HG03521 (cell line): ENCODE results near the gene TFAP2C.

Experiments used
- ATAC-seq: cut with Tn5 transposase; IDR thresholded peaks from one replicate; pipeline ENCODE4 v1.9.1; 2021; ENCODE audit warnings: mild to moderate bottlenecking, moderate library complexity; ENCODE audit not compliant: unreplicated experiment

Gene TFAP2C

GRCh38 chr20:56628873-56629463, at the start of gene TFAP2C:
TSS of gene TFAP2C (plus strand) at chr20:56629306. CDS start at chr20:56629545, 239 bp downstream.
- no peak for ATAC-seq

GRCh38 chr20:56580226-56580625, 48.9 kb upstream of the TFAP2C start:
- ATAC-seq = no peak

GRCh38 chr20:56581701-56582100, 47.4 kb upstream of the TFAP2C start:
- no peak for ATAC-seq

- ATAC-seq = no peak
These were observed 46.6 kb upstream of the TFAP2C start for GRCh38 chr20:56582542-56582941.

- no peak for ATAC-seq
These were observed 44.2 kb upstream of the TFAP2C start for GRCh38 chr20:56584916-56585315.

- ATAC-seq = no peak
These were observed 41.6 kb upstream of the TFAP2C start for GRCh38 chr20:56587307-56588041.

- no peak for ATAC-seq
These were observed 40.1 kb upstream of the TFAP2C start for GRCh38 chr20:56588996-56589395.

GRCh38 chr20:56589633-56590032, 39.5 kb upstream of the TFAP2C start:
- ATAC-seq = no peak

- ATAC-seq = no peak
These were observed 38.2 kb upstream of the TFAP2C start for GRCh38 chr20:56590888-56591287.

GRCh38 chr20:56592211-56592610, 36.9 kb upstream of the TFAP2C start:
- no peak for ATAC-seq

GRCh38 chr20:56592817-56593216, 36.3 kb upstream of the TFAP2C start:
- ATAC-seq = no peak

- ATAC-seq = no peak
These were observed 33.2 kb upstream of the TFAP2C start for GRCh38 chr20:56595746-56596475.

- ATAC-seq = no peak
These were observed 27.9 kb upstream of the TFAP2C start for GRCh38 chr20:56601166-56601565.

- no peak for ATAC-seq
These were observed 24.4 kb upstream of the TFAP2C start for GRCh38 chr20:56604673-56605072.

- no peak for ATAC-seq
These were observed 23.7 kb upstream of the TFAP2C start for GRCh38 chr20:56605261-56605996.

- ATAC-seq = no peak
These were observed 22.7 kb upstream of the TFAP2C start for GRCh38 chr20:56606174-56606945.

GRCh38 chr20:56607061-56607704, 21.9 kb upstream of the TFAP2C start:
- no peak for ATAC-seq

GRCh38 chr20:56608376-56608775, 20.7 kb upstream of the TFAP2C start:
- no peak for ATAC-seq

- no peak for ATAC-seq
These were observed 19.8 kb upstream of the TFAP2C start for GRCh38 chr20:56609321-56609720.

GRCh38 chr20:56610098-56610497, 19.0 kb upstream of the TFAP2C start:
- no peak for ATAC-seq
